HG02981 (cell line): ENCODE data around the gene HS6ST1.
A peak's percentile ranks its signal among the peaks of the same experiment; 100 is the strongest.

Source experiments
- ATAC-seq: cut with Tn5 transposase; IDR thresholded peaks from one replicate; pipeline ENCODE4 v1.9.1; 2021; ENCODE audit warnings: mild to moderate bottlenecking, moderate library complexity; ENCODE audit not compliant: unreplicated experiment

HS6ST1 gene

DNA sequence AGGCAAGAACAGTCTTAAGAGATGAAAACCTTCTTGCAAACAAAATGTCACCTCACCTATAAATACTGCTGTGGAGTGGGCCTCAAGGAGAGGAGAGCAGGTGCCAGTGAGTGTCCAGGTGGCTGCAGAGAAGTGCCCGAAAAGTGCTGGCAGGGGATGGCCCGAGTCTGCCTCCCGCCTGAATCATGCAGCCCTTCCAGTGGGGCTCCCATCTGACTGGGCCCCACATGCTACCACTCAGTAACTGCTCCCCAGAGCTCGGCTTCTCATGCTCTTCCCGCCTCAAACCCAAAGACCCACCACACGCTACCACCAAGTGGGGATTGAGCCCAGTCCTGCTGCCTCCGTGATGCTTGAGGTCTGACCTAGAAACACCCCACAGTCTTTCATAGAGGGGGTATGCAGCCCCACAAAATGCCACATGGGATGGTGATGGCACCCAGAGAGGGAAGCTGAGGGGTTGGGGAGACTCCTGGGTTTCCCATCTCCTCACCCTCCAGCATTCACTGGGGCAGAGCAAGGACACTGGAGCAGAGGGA is 7.4 kb downstream of the HS6ST1 start:
- no peak for ATAC-seq

DNA sequence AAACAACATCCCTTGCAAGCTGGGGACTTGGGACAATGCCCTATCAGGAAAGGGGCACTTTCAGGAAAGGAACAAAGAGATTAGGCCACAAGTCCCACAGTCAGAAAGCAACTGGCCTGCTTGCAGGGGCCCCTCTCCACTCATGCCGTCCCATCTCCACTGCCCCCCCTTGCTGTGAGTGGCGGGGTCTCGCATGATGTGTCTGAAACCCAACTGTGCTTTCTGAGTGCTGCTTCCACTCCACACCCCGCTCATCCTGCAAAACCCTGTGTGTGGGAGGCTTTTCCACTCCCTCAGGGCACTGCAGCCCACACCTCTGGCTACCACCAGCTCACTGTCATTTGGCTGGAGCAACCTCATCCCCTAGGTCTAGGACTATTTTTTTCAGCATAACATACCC is 7.9 kb downstream of the HS6ST1 start:
- no peak for ATAC-seq

DNA sequence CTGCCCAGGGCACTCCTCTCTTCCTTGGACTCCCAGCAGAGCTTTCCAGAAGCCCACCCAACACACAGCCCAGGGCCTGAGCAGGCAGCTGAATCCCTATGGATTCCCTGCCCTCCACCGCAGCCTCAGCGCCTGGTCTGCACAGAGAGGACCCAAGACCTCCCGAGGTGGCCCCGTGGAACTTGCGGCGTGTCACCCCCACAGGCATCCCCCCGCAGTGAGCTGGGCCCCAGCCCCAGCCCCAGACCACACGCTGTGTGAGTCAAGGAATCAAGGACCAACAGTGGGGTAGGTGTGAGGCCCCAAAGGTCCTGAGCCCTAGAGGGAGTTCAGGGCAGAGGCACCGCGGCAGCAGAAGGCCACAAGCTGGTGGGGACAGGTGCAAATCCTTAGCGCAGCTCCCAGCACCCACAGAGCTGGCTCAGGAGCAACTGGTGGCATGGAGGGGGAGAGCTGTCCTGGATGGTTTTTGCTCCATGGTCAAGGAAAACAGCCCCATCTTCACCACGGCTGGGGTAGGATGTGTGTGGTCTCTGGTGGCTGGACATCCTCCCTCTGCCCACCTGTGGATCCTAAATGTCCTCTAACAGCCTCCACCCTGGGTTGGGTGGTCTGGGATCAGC is 8.5 kb downstream of the HS6ST1 start:
- no peak for ATAC-seq

DNA sequence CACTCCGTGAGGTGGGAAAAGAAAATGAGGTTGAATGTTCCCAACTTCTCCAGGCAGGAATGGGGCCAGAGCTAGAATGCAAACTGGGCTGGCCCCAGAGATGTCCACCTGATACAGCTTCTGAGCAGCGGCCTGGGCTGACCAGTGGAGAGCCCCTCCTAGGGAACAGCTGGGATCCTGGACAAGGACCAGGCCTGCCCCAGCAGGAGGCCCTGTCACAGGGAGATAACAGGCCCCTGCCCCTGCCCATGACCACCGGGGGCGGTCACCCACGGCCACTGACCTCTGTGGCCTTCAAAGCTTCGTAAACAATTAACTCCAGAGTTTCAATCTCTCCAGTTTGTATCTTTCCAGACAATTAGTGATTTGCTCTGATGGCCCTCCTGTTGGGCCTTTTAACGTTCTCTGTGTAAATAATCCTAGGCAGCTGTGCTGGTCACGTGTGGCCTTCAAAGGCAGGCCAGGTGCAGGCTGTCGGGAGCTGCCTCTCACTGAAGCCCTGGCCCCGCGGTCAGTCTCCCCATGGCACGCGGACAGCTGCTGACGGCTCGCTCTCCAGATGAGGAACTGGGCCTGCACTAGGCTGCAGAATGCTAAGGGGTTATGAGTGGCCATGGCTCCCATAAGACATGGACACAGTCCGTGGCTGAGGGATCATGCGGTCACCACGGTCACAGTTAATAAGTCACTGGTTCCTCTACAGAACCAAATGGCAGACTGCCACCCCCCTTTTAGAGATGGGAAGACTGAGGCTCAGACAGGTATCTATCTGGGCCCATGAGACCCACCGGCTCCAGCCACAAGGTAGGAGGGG is 9.2 kb downstream of the HS6ST1 start:
- ATAC-seq, result no peak

DNA sequence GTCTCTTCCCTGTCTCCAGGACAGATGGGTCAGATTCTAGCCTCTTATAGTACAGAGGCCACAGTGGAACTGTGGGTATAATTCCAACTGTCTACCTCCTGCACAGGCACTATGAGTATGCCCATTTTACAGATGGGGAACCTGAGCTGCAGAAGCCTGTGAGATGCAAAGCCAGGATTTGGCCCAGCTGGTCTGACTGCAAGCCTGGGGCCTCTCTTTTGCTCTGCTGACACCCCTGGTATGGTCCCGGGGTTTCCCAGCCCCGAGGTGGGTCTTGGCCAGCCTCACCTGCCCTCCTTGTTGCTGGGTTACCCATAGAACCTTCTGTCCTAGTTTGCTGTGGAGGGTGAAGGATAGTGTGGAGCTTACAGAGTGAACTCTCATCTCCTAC is 9.8 kb downstream of the HS6ST1 start:
- ATAC-seq, result no peak

DNA sequence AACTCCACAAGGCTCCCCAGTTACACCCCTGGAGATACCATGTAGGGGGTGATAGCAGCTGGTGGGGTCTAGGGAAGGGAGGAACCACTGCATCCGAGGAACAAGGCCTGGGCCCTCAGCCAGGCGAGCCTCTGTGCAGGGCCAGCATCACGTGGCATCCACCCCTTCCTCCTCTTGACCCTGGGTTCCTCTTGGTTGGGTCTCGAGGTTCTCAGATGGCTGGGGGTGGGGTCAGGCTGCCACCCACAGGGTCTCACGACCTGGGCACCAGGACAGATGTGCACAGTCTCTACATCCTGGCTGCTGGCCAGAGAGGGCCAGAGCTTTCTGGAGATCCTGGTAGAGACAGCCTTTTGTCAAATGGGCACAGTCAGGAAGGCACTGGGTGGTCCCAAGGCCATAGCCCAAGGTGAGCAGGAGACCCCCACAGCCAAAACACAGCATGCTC is 10.4 kb downstream of the HS6ST1 start:
- no peak for ATAC-seq

- ATAC-seq, result no peak
These were observed 11.1 kb downstream of the HS6ST1 start for GRCh38 chr2:128307595-128307994.

DNA sequence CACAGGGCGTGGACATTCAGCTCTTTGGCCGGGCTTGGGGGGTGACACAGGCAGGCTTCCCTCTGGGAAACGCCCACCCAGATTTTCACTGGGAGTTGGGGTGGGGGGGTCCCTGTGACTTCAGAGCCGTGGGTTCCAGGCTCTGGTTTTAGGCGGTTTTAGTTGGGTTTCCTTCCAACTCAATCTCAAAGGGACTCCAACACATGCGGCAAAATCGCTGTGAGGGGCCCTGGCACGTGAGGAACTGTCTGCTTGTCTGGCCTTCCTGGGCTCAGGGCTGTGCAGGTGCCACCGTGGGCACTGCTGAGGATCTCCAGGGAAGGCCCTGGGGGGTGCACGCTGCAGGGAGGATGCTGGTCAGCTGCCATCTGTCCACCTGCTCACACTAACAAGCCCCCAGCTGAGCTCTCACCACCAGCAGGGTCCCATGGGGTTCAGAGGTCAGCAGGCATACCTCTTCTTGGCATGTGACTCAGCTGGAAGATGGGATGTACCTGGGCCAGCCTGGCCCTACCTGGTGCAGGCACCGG is 11.7 kb downstream of the HS6ST1 start:
- ATAC-seq, result no peak

- no peak for ATAC-seq
These were observed 12.4 kb downstream of the HS6ST1 start for GRCh38 chr2:128306081-128306930.

- peak; percentile 66 for ATAC-seq
These were observed 13.1 kb downstream of the HS6ST1 start for GRCh38 chr2:128305555-128306080.

- ATAC-seq, result no peak
These were observed 13.7 kb downstream of the HS6ST1 start for GRCh38 chr2:128304715-128305554.

- ATAC-seq, result no peak
These were observed 14.3 kb downstream of the HS6ST1 start for GRCh38 chr2:128304330-128304714.

DNA sequence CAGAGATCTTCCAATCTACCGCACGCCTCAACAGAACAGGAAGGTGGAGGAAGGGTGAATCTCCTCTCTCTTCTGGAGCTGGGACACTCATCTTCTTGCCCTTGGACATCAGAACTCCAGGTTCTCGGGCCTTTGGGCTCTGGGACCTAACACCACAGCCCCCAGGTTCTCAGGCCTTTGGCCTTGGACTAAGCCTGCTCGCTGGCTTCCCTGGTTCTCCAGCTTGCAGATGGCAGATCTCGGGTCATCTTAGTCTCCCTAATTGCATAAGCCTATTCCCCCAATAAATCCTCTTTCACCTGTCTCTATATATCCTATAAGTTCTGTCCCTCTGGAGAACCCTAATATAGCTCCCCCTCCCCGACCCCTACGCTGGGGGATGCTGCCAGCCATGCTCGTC is 14.8 kb downstream of the HS6ST1 start:
- no peak for ATAC-seq

DNA sequence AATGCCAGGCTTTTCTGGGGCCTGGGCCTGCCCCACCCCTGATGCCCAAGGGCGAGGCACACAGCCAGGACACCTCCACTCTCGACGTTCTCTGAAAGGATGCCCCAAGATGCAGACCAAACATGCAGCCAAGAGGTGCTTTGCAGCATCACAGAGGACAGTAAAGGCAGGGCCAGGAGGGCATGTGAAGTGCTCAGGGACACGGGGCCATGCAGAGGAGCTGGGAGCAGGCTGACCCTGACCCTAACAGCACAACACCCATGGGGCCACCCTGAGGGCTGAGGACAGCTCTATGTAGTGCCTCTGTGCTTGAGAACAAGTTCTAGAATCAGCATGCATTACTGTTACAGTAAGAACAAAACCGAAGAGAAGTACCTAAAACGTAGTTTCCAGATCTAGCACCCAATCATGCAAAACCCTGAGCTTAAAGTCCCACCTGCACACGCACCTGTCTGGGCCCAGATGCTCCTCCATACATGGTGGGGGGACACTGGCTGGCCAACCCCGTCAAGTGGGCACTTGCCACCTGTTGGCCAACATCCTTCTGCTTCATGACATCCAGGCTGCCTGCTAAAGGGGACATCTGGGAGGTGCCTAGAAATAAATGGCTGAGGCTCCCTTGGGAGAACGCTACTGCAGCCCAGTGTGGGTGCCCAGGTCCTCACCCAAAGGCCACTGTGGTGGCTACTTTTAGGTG is 15.4 kb downstream of the HS6ST1 start:
- ATAC-seq, result no peak

GRCh38 chr2:128302744-128303067 is 16.0 kb downstream of the HS6ST1 start:
- ATAC-seq, result no peak

- no peak for ATAC-seq
These were observed 16.5 kb downstream of the HS6ST1 start for GRCh38 chr2:128302011-128302743.

DNA sequence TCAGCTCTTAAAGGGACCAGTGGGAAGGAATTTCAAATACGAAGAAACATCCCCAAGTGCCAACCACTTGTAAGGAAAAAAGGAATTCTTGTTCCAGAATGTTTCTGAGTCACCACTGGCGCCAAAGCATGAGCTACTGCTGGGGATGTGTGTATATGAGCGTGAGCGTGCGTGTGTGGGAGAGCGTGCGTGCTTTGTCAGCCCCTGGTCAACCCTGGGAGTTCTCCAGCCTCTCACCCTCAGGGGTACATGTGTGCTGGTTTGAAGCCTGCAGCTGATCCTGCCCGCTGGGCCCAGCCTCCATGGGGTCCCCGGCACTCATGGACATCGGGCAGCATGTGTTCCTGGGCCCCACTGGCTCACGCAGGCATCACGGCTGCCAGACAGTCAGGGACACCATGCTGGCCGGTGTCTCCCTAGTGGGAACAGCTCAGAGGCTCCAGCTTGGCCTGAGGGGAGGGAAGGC is 17.1 kb downstream of the HS6ST1 start:
- no peak for ATAC-seq

GRCh38 chr2:128301021-128301420 is 17.6 kb downstream of the HS6ST1 start:
- ATAC-seq, result no peak
